Central memory CD8-positive, alpha-beta T cell (primary cell): ENCODE measurements around the gene ACAD10.

Experiments
- ATAC-seq: fragments of 150-1000 bp; cut with Tn5 transposase; replicated peaks from 2 replicates; pipeline ENCODE4 v1.10.0; 2022; ENCODE audit warnings: mild to moderate bottlenecking, moderate FRiP score, moderate number of reproducible peaks; ENCODE audit not compliant: poor library complexity, severe bottlenecking; ENCODE audit errors: extremely low read depth
- DNase-seq, 2 donors: peaks; one replicate each; pipeline ENCODE4 v3.0.0; 2021; ENCODE audit warnings: low spot score in 2 of 2
- H3K27ac Mint-ChIP-seq: one replicate; pipeline ENCODE4 v1.8.0; 2022; ENCODE audit warnings: low read depth, mild to moderate bottlenecking, moderate library complexity, mixed read lengths
- H3K27me3 Mint-ChIP-seq: one replicate; pipeline ENCODE4 v1.8.0; 2022; ENCODE audit warnings: mixed read lengths
- H3K36me3 Mint-ChIP-seq: one replicate; pipeline ENCODE4 v1.8.0; 2022; ENCODE audit warnings: mild to moderate bottlenecking, moderate library complexity, mixed read lengths; ENCODE audit not compliant: insufficient read depth
- H3K4me1 Mint-ChIP-seq: one replicate; pipeline ENCODE4 v1.8.0; 2022; ENCODE audit warnings: mixed read lengths
- H3K4me3 Mint-ChIP-seq: one replicate; pipeline ENCODE4 v1.8.0; 2022; ENCODE audit warnings: mild to moderate bottlenecking, moderate library complexity, mixed read lengths
- H3K9me3 Mint-ChIP-seq: one replicate; pipeline ENCODE4 v1.8.0; 2022; ENCODE audit warnings: mixed read lengths

Gene ACAD10

DNA sequence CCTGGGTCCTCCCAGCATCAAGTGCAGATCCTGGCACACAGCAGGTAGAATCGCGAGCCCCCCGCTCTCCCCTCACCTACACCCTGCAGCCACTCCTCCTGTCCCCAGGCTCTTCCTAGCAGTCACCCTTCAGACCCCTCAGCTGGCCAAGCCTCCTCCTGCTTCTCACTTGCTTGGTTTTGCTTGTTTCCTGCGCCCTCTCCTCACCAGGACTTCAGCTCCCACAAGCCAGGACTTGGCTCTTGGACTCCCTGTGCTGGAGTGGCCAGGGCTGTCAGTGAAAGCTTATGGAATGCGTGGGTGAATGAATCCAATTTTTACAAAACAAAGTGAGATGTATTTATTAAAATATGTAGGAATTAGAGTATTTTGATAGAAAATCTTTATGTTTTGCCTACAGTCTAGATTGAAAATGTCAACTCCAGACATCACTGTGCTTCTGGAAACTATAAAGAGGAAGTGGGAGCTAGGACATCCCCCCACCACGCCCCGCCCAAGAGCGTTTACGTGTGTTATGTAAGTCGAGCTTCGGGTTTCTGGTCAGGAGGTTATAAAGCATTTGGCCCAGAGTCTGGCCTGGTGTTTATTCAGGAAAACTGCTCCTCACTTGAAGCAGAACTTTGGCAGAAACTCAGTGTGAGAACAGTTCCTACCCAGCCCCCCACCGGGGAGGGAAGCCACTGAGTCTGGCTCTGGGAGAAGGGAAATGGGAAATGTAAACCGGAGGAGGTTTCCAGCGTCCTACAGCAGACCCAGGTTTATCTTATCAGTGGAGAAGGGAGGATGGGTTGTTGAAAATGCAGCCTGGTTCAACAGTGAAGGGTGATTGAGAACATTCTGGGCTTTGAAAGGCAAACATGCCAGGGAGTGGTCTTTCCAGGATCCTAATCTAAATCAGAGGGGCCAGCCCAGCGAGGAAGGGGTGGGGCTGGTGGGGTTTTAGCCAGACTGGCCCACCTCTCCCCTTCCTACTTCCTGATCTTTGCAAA lies 89.6 kb downstream of the ACAD10 start:
- ATAC-seq, result no peak

GRCh38 chr12:111776836-111777344 lies 91.0 kb downstream of the ACAD10 start:
- Mint-ChIP-seq H3K9me3 (no peaks in the 10 kb centered on the region), H3K4me3 (no peak overlapping the region), H3K27me3 (peaks cover 23% of the 10 kb centered on the region), H3K36me3 (peaks cover 1% of the 10 kb centered on the region), H3K4me1 (no peaks in the 10 kb centered on the region), H3K27ac (no peak overlapping the region)
- ATAC-seq, result no peak
- no peak for DNase-seq

More for the DNA sequence above, 89.6 kb downstream of the ACAD10 start:
- no peak for DNase-seq
- H3K4me3 Mint-ChIP-seq, result no peak overlapping the region
- H3K27ac Mint-ChIP-seq, result peak overlapping the region; percentile 82
- H3K36me3 Mint-ChIP-seq, result peaks cover under 1% of the 10 kb centered on the region
- peaks cover 23% of the 10 kb centered on the region for H3K27me3 Mint-ChIP-seq
- H3K9me3 Mint-ChIP-seq, result no peaks in the 10 kb centered on the region
- H3K4me1 Mint-ChIP-seq, result no peaks in the 10 kb centered on the region

DNA sequence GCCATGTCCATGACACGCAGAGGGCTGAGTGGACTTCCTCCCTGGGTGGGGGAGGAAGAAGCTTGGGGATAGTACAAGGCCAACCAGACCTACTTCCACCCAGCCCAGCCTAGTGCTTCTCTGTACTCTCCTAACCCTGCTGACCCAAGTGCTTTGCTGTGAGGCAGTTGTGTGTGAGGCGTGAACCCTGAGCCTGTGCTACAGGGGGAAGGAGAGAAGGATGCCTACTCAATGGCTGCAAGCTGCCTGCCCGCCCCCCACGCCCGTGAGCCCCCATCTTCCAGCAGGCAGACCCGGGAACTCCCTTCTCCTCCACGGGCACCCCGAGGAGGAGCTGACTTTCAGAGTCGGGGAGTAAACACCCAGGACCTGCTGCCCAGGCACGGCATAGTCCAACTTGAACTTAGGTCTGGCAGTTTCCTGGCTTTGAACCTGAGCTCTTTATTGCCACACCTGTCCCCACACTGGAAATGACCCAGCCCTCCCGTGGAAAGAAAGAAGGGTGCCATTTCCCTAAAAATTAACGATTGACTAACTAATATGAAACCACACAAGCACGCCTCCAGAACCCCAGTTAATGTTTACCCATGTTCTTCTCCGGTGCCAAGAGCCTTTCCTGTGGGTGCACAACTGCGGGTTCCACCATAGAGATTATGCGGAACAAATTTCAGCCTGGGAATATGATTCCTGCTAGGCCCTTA lies 91.6 kb downstream of the ACAD10 start:
- Mint-ChIP-seq H3K4me3 (no peak overlapping the region), H3K4me1 (no peaks in the 10 kb centered on the region), H3K9me3 (no peaks in the 10 kb centered on the region), H3K27ac (no peak overlapping the region), H3K36me3 (peaks cover 1% of the 10 kb centered on the region), H3K27me3 (peaks cover 23% of the 10 kb centered on the region)
- DNase-seq (no peak), ATAC-seq (no peak)

DNA sequence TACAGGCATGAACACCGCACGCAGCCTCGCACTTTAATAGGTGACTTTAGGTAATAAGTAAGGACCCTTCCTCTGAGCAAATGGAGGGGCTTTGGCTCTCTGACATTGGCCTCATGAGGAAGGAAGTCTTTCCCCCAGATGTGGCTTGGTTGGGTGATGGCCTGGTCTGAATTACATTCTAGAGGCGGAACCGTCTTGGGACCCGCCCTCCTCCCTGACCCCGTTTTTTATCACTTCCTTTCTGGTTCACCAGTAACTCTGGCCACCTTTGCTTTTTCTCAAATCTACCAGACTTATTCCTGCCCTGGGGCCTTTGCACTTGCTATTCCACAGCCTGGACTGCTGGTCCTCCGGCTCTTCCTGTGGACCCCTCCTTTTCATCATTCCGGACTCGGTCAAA lies 94.3 kb downstream of the ACAD10 start:
- no peak for DNase-seq
- Mint-ChIP-seq H3K4me3 (no peak overlapping the region), H3K9me3 (no peaks in the 10 kb centered on the region), H3K36me3 (peaks cover 4% of the 10 kb centered on the region), H3K4me1 (no peaks in the 10 kb centered on the region), H3K27ac (no peak overlapping the region), H3K27me3 (peaks cover 13% of the 10 kb centered on the region)
- ATAC-seq, result no peak

DNA sequence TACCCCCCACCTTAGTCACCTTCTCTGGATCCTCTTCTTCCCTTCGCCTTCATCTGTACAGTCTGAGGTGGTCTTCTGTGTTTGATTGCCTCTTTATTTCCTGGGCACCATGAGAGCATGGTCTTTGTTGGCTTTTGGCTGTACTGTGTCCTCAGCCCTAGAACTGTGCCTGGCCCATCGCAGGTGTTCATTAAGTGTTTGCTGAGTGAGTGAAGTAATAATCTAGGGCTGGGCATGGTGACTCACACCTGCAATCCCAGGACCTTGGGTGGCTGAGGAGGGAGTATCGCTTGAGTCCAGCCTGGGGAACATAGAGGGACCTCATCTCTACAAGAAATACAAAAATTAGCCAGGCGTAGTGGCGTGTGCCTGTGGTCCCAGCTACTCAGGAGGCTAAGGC lies 94.8 kb downstream of the ACAD10 start:
- Mint-ChIP-seq H3K36me3 (peaks cover 4% of the 10 kb centered on the region), H3K4me3 (no peak overlapping the region), H3K9me3 (no peaks in the 10 kb centered on the region), H3K27ac (no peak overlapping the region), H3K4me1 (no peaks in the 10 kb centered on the region), H3K27me3 (peaks cover 8% of the 10 kb centered on the region)
- no peak for DNase-seq
- no peak for ATAC-seq

- Mint-ChIP-seq H3K9me3 (no peaks in the 10 kb centered on the region), H3K4me3 (no peak overlapping the region), H3K27ac (no peak overlapping the region), H3K36me3 (peaks cover 4% of the 10 kb centered on the region), H3K4me1 (no peaks in the 10 kb centered on the region), H3K27me3 (peaks cover 3% of the 10 kb centered on the region)
- no peak for ATAC-seq
- no peak for DNase-seq
Measured at GRCh38 chr12:111781085-111781658, 95.3 kb downstream of the ACAD10 start.

DNA sequence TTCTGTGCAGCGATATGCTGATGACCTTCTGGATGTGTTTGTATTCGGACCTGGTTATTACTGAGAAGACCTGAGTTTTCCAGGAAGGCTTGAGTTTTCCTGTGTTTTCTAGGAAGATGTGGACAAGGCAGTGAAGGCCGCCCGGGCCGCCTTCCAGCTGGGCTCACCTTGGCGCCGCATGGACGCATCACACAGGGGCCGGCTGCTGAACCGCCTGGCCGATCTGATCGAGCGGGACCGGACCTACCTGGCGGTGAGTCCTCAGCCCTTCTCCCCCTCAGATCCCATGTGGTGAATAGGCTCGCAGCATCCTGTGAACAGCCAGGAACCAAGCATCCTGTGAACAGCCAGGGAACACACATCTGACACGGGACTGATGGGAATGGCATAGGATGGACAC lies 97.2 kb downstream of the ACAD10 start:
- H3K4me1 Mint-ChIP-seq, result no peaks in the 10 kb centered on the region
- H3K27me3 Mint-ChIP-seq, result no peaks in the 10 kb centered on the region
- ATAC-seq (no peak), DNase-seq (no peak)
- no peak overlapping the region for H3K27ac Mint-ChIP-seq
- H3K9me3 Mint-ChIP-seq, result no peaks in the 10 kb centered on the region
- peaks cover 4% of the 10 kb centered on the region for H3K36me3 Mint-ChIP-seq
- no peak overlapping the region for H3K4me3 Mint-ChIP-seq

- Mint-ChIP-seq H3K27me3 (no peaks in the 10 kb centered on the region), H3K9me3 (no peaks in the 10 kb centered on the region), H3K4me3 (no peak overlapping the region), H3K36me3 (peaks cover 7% of the 10 kb centered on the region), H3K27ac (no peak overlapping the region), H3K4me1 (no peaks in the 10 kb centered on the region)
- DNase-seq, result no peak
- no peak for ATAC-seq
Measured at GRCh38 chr12:111784953-111785352, 99.1 kb downstream of the ACAD10 start.

DNA sequence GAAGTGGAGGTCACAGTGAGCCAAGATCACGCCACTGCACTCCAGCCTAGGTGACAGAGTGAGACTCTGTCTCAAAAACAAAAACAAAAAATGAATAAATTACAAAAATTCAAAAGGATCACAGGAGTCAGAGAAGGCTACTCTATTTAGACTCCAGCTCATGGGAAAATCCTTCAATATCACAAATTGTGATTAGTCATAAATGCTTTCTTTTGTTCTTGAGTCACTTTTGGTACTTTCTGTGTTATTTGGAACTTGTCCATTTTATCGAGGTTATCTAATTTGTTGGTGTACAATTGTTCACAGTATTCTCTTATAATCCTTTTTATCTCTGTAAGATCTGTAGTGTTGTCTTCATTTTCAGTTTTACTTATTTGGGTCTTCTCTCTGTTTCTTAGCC lies 99.8 kb downstream of the ACAD10 start:
- H3K27ac Mint-ChIP-seq, result no peak overlapping the region
- peaks cover 6% of the 10 kb centered on the region for H3K36me3 Mint-ChIP-seq
- no peak for ATAC-seq
- no peak overlapping the region for H3K4me3 Mint-ChIP-seq
- no peaks in the 10 kb centered on the region for H3K27me3 Mint-ChIP-seq
- H3K4me1 Mint-ChIP-seq, result no peaks in the 10 kb centered on the region
- H3K9me3 Mint-ChIP-seq, result no peaks in the 10 kb centered on the region
- no peak for DNase-seq

- Mint-ChIP-seq H3K4me3 (no peak overlapping the region), H3K9me3 (no peaks in the 10 kb centered on the region)
- no peak for ATAC-seq
Measured at GRCh38 chr12:111788178-111788654, 102.4 kb downstream of the ACAD10 start.

GRCh38 chr12:111789779-111790178 lies 103.9 kb downstream of the ACAD10 start:
- H3K9me3 Mint-ChIP-seq, result no peaks in the 10 kb centered on the region
- peaks cover 3% of the 10 kb centered on the region for H3K36me3 Mint-ChIP-seq
- ATAC-seq (no peak), DNase-seq (no peak)
- no peak overlapping the region for H3K4me3 Mint-ChIP-seq
- no peaks in the 10 kb centered on the region for H3K27me3 Mint-ChIP-seq
- no peak overlapping the region for H3K27ac Mint-ChIP-seq
- no peaks in the 10 kb centered on the region for H3K4me1 Mint-ChIP-seq

More at GRCh38 chr12:111788178-111788654, 102.4 kb downstream of the ACAD10 start:
- no peaks in the 10 kb centered on the region for H3K4me1 Mint-ChIP-seq
- H3K27ac Mint-ChIP-seq, result no peak overlapping the region
- H3K27me3 Mint-ChIP-seq, result no peaks in the 10 kb centered on the region
- no peak for DNase-seq
- H3K36me3 Mint-ChIP-seq, result peaks cover 3% of the 10 kb centered on the region

DNA sequence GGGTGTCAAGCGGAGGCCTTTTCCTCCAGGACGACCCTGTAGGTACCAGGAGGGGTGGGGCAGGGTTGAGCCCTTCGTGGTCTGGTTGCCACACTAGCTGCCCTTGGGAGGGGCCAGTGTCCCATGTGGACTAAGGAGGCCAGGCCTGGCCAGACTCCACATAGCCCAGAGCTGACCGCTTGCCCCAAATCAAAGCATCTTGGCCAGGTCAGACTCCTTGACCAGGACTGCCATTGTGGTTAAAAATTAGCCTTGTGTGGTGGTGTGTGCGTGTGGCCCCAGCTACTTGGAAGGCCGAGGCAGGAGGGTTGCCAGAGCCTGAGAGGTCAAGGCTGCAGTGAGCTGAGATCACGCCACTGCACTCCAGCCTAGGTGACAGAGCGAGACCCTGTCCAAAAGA lies 105.7 kb downstream of the ACAD10 start:
- peaks cover 3% of the 10 kb centered on the region for H3K36me3 Mint-ChIP-seq
- DNase-seq, result no peak
- H3K4me3 Mint-ChIP-seq, result no peak overlapping the region
- no peaks in the 10 kb centered on the region for H3K27me3 Mint-ChIP-seq
- ATAC-seq, result no peak
- H3K4me1 Mint-ChIP-seq, result no peaks in the 10 kb centered on the region
- no peaks in the 10 kb centered on the region for H3K9me3 Mint-ChIP-seq
- H3K27ac Mint-ChIP-seq, result no peak overlapping the region
